ENCODE data around the gene SLC9A1.

Gene SLC9A1

DNA sequence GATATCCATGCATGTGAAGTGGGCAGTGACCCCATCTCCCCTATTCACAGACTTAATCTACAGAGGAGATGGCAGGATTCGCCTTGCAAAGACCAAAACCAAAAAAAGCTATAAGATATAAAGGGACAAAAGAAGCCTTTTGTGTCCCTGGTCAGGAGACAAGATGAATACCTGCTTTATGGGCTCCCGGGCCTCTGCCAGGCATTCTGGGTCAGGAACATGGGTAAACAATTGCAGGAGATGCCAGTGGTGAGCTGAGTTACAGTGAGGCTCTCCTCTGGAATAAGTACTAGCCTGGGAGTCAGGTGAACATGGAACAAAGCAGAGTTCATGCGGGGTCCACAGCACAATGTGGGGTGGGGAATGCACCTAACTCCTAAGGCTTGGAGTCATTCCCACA lies 4.7 kb downstream of the SLC9A1 start:
- DNase-seq = no peak

DNA sequence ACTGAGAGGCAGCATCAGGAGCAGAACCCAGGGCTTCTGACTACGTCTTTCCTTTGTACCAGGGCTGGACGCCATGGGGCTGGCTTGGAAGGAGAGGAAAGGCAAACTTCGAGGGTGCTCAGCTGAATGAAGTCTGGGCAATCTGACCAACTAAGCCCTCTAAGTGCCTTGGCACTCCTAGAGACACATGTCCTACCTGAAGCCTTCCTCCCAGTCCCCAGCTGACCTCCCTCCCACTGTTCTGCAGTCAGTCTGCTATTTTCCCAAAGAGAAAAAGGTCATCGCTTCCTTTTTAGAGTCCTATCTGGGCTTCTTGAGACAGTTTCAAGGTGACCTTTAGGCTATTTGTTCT lies 5.2 kb downstream of the SLC9A1 start:
- no peak for DNase-seq

DNA sequence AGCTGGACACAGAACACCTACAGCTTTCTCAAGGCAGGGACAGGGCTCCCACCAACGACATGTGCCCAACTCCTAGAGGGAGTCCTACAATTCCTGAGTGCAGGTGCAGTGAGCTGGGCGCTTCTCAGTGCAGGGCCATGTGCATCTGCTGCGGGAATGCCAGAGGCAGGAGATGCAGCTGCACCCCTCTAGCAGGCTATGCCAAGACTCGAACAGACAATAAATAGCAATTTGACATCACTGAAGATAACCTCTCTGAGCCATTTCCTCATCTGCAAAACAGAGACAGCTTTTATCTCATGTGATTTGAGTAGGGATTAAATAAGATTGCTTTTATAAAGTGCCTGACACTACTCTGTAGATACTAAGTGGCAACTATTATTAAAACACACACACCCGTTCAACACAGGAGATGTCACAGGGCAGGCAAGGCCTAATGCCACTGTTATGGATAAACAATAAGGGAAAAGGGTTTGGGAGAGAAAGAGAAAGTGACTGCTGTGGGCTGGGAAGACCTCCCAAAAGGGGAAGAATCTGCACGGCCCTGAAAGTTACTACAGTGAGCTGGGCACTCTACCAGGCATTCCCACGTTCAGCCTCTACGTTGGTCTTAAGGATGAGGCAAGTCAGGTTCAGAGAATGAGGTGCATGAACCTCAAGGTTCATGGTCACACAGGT lies 5.7 kb downstream of the SLC9A1 start:
- DNase-seq = no peak

DNA sequence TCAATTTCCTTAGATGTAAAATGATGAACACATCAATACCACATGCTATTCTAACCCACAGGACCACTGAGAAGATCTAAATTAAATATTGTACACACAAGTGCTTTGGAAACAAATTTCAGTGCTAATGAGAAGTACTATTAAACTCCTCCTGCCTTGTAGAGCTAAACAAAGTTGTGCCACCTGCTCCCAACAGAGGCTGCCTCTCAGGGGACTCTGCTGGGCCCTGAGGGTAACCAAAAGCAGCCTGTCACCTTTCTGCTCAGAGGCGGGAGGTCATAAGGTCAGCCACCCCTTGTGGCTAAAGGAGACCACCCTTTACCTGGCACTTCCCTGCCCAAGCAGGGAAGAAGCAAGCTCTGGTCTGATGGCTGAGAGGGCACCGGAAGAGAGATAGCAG lies 6.3 kb downstream of the SLC9A1 start:
- DNase-seq = no peak

DNA sequence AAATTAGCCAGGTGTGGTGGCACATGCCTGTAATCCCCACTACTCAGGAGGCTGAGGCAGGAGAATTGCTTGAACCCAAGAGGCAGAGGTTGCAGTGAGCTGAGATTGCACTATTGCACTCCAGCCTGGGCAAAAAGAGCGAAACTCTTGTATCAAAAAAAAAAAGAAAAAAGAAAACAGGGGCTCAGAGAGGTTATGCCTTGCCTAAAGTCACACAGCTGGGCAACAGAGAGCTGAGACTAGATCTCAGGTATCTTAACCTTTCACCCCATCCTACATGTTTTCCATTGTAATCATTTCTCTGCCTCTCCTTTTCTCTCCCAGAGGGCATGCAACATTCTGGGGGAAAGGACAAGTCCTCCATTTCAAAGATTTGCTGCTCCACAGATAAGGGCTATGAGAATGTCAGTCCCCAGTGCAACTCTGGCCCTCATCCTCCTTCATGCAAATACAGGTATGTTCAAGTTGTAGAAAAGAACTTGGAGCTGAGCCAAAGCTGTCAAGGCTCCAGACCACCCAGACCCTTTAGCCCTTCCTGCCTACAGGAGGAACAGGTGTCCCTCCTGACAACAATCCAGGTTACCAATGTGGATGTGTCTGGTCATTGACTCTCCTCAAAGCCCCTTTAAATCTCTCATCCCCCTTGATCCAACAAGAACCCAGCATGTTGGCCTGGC lies 6.9 kb downstream of the SLC9A1 start:
- no peak for DNase-seq

DNA sequence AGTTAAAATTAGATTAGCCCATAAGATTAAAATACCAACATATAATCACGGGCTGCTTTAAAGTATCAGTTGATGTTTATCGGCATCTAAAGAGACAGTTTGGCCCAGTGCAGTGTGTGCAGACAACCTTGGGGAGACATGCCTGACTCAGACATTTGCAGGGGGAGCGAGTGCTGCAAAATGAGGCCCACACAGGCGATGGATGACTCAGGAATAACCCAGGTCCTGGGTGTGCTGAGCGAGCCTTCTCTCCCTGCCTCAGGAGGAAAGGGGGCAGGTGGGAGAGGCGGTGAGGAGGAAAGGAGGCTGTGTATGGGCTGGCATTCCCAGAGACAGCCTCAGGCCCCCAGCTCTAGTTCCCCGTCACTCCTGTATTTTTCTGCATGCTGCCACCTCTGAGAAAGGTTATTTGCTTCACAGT lies 9.0 kb downstream of the SLC9A1 start:
- DNase-seq = no peak

DNA sequence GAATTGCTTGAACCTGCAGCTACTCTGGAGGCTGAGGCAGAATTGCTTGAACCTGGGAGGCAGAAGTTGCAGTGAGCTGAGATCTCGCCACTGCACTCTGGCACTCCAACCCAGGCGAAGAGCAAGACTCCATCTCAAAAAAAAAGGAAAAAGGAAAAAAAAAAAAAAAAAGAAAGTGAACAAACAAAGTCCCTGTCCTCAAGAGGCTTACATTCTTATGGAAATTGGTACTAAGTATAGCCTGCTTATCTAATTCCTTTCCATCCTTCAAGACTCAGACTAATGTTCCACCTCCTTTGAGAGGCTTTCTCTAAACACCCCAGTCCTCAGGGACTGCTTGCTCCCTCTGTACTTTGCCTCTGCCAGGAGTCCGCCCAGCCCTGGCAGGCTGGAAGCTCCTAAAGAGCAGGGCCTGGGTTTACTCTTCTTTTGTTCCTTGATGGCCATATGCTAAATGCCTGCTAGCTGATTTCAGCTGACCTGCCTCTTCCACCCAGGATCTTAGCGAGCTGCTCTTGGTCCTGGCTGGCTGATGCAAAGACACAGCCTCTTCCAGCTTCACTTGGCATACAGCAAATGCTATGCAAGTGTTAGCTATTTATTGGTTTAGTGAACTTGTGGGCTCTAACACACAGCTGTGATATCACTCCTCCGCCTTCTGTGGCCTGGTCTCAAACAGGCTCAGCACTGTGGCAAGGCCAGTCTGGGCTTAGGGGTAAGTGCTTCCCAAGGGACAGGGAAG lies 9.8 kb downstream of the SLC9A1 start:
- DNase-seq = no peak

DNA sequence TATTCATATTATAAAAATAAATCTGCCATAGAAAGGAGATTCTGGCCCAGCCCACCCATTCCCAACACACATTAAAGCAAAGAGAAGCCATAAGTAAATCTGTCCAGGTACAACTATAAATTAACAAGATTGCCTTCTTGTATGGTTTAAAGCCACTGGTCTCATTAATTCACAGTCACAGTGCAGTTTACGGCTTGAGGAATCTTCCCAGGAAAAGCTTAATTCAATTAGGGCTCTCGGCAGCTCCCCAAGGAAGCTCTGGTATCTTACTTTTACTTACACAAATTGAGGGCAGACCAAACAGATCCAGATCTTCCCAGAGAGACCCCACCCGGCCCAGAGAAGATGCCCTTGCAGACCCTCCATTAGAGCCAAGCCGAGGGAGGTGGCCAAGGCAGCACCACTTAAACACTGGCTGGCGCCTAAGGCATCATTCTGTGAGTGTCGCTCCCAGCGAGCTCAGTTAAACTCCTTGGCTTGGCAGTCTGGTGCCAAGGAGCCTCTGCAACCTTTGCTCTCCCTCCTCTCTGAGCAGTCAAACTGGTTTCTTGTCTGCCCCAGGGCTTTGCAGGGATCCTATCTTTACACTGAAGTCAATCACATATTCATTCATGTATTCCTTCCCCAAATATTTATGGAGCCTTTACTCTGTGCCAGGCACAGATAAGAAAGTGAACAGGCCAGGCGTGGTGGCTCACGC lies 10.7 kb downstream of the SLC9A1 start:
- DNase-seq = no peak

DNA sequence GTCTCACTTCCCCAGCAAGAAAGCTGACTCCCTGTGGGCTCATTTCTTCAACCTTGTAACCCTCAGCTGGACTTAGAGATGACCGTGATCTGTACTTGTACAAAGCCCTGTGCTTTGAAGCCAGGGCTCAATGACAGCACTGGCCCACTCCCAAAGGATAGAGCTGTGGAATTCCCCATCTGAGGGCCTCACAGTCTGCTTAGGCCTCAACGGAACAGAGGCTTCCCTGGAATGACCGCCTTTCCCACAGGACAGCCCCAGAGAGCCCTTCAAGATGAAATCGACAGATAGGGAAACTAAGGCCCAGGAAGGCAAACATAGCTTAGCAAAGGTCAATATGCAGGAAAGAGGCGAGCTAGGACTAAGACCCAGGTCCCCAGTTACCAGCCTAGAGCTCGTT lies 11.5 kb downstream of the SLC9A1 start:
- no peak for DNase-seq

DNA sequence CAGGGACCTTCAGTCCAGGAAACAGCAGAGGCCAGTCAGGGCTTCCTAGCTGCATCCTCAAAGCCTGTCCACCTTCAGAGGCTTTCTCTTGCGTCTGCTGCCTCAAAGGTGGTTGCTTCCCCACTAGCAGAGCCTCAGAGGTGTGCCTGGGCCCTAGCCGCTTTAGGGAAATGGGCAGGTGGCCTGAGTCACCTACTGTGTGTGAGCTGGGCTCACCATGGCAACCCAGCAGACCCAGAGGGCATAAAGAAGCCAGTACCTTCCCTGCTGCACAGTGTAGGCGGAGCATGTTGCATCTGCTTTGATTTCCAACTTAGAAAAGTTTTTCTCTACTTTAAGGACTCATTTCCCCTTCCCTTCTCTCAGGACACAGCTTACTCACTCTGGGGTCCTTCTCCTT lies 12.5 kb downstream of the SLC9A1 start:
- DNase-seq = no peak

DNA sequence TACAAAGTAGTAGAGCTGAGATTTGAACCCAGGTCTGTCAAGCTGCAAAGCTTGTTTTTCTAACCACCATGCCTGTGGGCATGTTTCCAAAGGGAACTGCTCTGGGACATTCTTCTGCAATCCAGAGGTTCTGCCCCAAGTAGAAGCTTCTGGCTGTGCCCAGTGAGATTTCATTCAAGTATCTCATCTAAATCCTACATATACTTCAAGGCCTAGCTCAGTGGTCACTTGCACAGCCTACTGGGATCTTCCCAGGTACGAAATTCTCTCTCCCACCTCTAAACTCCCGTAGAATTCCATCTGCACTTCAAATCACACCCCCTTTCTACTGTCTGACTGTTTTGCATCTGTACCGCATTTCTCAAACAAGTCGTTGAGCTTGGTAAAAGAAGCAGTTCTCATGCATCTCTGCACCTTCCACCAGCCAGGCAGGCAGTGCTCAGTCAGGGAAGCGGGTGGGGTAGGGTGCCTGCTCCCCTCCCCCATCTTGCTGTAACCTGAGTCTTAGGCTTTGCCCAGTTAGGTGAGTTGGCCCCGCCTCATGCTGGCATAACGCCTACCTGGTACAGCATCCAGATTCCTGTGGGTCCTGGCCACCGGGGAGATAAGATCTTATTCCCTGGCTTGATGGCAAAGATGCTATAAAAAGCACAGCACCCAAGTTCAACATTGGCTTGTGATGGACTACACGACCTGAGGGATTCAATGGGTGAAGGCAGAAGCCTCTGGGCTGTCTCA lies 13.5 kb downstream of the SLC9A1 start:
- peak; percentile 75 for DNase-seq

DNA sequence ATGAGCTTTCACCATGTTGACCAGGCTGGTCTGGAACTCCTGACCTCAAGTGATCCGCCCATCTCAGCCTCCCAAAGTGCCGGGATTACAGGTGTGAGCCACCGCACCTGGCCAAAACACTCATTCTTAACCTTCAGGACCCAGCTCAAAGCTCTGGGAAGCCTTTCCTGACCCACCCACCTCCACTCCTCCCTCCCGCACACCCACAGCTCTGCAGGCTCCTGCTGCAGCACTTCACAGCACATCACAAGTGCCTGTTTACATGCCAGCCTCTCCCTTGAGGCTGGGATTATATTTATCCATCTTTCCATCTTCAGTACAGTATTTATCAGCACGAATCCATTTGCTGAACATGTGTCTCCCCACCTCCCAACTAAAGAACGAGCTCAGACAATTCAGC lies 14.9 kb downstream of the SLC9A1 start:
- no peak for DNase-seq

DNA sequence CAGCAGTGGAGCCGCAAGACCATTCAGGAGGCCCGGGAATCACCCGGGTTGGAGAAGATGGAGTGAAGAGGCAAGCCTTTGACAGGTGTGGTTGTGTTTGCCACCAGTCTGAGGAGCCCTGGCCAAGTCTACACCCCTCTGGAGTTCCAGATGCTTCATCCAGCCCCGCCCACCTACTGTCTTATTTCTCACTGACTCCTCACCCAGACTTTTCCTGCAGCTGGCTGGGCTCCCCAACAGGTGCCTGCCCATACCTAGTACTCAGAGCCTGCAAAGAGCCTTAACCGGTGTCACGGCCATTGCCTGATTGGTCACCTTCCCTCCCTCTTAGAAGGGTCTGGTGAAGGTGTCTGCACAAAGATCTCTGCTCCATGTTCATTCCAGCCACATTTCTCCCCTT lies 16.0 kb downstream of the SLC9A1 start:
- DNase-seq = no peak

DNA sequence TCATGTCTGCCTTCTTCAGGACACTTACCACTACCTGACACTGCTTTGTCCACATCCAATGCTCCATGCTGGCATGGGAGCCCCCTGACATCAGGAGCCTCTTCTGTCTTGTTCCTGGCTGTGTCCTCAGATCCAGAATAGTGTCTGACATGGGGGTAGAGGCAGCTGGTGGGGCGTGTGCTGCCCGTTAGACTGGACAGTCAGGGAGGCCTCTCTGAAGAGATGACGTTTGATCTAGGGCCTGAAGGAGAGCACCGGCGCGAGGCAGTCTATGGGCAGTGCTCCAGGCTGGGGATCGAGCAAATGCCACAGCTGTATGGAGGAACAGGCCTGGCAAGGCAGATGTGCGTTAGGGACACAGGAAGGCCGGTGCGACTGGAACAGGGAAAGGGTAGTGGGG lies 16.6 kb downstream of the SLC9A1 start:
- no peak for DNase-seq

DNA sequence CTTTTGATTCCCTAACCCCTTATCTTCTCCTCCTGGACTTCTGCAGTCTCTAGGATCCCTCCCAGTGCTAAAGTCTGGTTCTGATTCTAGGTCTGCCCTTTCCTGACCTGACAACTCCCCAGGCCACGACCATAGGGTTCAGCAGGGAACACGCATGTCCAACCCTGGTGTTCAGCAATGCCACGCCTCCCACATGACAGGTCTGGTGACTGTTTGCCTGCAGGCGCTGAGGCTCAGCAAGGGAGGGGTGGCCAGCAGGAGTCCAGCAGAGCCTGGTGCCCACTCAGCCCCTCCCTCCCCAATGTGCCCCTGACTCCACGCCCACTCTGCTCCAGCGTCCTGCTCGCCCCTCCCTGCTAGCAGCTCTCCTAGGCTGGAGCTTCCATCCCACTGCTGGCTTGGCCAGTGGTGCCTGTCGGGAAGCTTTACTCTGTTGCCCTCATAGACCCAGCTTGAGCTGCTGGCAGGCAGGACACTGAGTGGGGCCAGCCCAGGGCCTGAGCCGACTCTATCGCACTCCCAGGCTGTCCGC lies 17.3 kb downstream of the SLC9A1 start:
- no peak for DNase-seq

DNA sequence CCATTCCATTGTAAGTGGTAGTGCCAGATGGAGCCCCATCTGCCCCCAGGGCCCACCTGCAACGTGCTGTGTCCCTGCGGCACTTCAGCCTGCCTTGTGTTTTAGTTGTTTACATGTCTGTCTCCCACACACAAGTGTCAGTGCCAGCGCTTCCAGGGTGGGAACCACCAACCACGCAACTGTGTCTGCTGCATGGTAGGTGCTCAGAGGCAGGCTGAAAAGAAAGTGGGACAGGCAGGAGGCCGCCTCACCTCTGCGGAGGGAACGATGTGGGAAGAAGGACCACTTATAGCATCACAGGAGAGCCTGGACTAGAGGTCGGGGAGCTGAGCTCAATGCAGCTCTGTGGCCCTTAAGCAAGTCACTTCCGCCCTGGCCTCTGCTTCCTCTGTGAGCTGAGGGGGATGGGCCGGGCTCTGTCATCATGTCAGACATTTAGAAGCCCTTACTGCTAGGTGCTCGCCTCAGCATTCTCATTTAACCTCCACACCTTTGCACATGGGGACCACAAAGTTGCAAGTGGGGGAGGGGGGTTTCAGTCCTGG lies 17.9 kb downstream of the SLC9A1 start:
- peak; percentile 70 for DNase-seq

DNA sequence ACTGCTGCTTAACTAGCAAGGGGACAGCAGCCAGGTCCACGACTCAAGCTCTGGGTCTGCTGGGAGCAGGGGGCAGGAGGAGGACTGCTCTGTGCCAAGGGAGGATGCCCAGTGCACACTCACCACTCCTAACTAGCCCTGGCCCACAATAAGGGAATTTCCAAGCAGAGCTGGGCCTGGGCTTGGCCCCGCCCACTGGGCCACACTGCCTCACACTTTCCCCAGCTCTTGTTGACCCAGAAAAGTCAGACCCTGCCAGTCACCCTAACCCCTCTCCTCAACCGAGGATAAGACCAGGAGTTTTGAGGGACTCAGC lies 18.7 kb downstream of the SLC9A1 start:
- no peak for DNase-seq

DNA sequence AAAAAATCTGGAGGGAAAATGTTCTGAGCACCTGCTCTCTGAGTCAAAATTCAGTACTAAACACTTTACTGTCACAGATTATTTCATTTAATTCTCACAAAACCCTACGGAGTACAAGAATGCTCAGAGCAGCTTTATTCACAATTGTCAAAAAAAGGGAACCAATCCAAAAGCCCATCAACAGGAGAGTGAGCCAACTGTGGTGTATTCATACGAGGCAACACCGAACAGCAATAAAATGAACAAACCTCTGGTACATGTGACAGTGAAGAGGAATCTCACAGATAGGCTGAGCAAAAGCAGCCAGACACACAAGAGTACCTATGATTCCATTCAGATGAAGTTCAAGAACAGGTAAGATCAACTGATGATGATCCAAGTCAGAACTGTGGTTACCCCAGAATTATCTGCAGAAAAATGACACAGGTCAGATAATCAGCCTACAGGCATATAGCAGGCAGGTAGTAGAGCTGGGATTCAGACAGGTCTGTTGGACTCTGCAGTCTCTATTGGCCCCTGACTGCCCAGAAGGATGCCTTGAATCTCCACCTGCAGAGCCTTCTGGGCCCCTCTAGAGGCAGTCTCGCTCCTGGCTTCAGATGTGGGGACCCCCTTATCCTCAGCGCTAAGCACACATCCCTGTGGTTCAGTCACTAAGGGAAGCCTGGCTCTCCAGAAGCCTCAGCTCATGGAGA lies 19.2 kb downstream of the SLC9A1 start:
- DNase-seq = no peak

DNA sequence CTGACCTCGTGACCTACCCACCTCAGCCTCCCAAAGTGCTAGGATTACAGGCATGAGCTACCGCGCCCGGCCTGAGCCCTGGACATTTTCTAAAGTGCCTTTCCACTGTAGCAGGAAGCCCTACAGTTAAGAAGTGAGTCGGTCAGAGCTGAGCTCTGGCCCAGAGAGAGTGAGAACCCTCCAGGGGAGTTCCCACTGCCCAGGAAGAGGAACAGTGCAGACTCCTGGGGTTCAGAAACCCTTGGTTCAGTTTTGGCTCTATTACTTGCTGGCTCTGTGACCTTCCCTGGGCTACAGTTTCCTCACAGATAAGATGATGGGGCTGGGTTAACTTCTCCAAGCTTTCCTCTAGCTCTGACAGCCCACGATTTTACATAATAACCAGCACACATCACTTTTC lies 20.9 kb downstream of the SLC9A1 start:
- DNase-seq = no peak

DNA sequence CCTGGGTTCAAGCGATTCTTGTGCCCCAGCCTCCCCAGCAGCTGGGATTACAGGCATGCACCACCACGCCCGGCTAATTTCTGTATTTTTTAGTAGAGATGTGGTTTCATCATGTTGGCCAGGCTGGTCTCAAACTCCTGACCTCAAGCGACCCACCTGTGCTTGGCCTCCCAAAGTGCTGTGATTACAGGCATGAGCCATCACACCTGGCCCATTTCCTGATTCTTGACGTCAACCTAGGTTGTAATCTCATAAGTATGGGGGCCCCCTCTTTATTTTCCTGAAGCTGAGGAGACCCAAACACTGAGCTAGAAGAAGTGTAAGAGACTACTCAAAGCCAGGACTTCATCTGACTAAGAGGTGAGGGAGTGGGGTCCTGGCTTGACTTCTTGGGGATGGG lies 21.8 kb downstream of the SLC9A1 start:
- no peak for DNase-seq

DNA sequence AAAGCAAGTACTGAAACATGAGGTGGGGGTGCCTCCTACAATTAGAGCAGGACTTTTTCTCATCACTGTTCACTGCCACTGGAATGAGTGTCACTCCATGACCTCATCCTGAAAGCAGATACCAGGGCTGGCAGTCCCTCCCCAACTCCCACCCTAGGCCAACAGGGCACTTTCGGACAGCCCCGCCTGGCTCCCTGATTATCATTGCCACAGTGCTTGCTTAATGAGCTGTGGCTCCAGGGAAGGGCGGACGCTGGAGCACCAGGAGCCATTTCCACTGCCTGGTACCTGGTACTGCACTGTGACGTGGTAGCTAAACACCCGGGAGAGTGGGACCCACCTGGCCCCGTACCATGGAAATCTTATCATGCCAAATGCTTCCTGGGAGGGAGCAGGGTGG lies 22.3 kb downstream of the SLC9A1 start:
- no peak for DNase-seq

DNA sequence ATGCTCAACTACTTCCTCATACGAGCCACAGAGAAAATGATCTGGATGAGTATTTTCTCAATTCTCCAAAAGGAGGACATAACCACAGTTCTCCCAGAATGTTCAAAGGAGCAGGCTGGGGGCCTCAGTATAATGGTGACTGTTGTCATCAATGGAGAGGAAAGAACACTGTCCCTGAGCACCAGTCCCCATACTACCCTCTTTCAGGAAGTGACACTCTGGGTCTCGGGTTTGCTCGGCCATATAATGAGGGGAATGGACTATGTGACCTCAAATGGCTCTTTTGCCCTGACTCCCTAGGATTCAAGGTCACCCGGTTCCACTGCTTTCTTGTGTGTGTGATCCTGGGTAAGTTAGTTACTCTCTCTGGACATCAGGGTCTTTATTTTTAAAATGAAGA lies 22.8 kb downstream of the SLC9A1 start:
- no peak for DNase-seq

All from NCI-H510A (cell line).